Endodermal cell (in vitro differentiated cells): ENCODE data around the gene AMACR. TPM values are rescaled to one million over a fixed set of nuclear protein-coding genes. Genes with fewer than 3 reads are reported as not detected.
A peak's percentile ranks its signal among the peaks of the same experiment; 100 is the strongest.

Experiments used
- DNase-seq: peaks from one replicate; pipeline ENCODE4 v3.0.0-alpha.2; 2017
- H3K27ac ChIP-seq: 2 replicates; pipeline ENCODE4 v1.5.1; 2013; ENCODE audit warnings: mild to moderate bottlenecking, low read depth, low read length, moderate library complexity
- H3K27me3 ChIP-seq: 2 replicates; pipeline ENCODE4 v1.6.1; 2013; ENCODE audit warnings: mild to moderate bottlenecking, low read length, moderate library complexity; ENCODE audit not compliant: insufficient read depth, control insufficient read depth, poor library complexity, severe bottlenecking
- H3K36me3 ChIP-seq: 2 replicates; pipeline ENCODE4 v1.7.0; 2013; ENCODE audit warnings: mild to moderate bottlenecking, low read length, moderate library complexity; ENCODE audit not compliant: control insufficient read depth, insufficient read depth
- H3K4me1 ChIP-seq: one replicate; pipeline ENCODE4 v1.7.0; 2013; ENCODE audit warnings: low read length; ENCODE audit not compliant: control insufficient read depth, insufficient read depth
- H3K4me3 ChIP-seq: 2 replicates; pipeline ENCODE4 v1.5.1; 2013; ENCODE audit warnings: mild to moderate bottlenecking, low read length, moderate library complexity
- H3K9ac ChIP-seq: 2 replicates; pipeline ENCODE4 v1.6.1; 2013; ENCODE audit warnings: mild to moderate bottlenecking, low read length, moderate library complexity; ENCODE audit not compliant: poor library complexity, severe bottlenecking; ENCODE audit errors: extremely low read depth
- H3K9me3 ChIP-seq: 2 replicates; pipeline ENCODE4 v1.6.1; 2013; ENCODE audit warnings: mild to moderate bottlenecking, low read length, moderate library complexity; ENCODE audit not compliant: control insufficient read depth
- H3K27ac Mint-ChIP-seq: 2 replicates; pipeline ENCODE4 v1.8.0; 2020; ENCODE audit warnings: mixed read lengths
- H3K27me3 Mint-ChIP-seq: 2 replicates; pipeline ENCODE4 v1.8.0; 2021; ENCODE audit warnings: mild to moderate bottlenecking, mixed read lengths; ENCODE audit not compliant: insufficient read depth
- H3K36me3 Mint-ChIP-seq: 2 replicates; pipeline ENCODE4 v1.8.0; 2020; ENCODE audit warnings: low read depth, mixed read lengths
- H3K4me1 Mint-ChIP-seq: 2 replicates; pipeline ENCODE4 v1.8.0; 2020; ENCODE audit warnings: mixed read lengths
- H3K4me3 Mint-ChIP-seq: 2 replicates; pipeline ENCODE4 v1.8.0; 2020; ENCODE audit warnings: mild to moderate bottlenecking, moderate library complexity, mixed read lengths
- H3K9me3 Mint-ChIP-seq: 2 replicates; pipeline ENCODE4 v1.8.0; 2020; ENCODE audit warnings: mild to moderate bottlenecking, mixed read lengths
- WGBS, 2 experiments: methylation state at CpG; one replicate each; pipeline versions ENCODE4 v1.1.5 to v1.1.7; 2013; ENCODE audit warnings: missing lambda C conversion rate in 2 of 2, mixed read lengths in 1 of 2; ENCODE audit not compliant: insufficient coverage in 1 of 2, insufficient read length in 1 of 2; 5-methylcytosine and 5-hydroxymethylcytosine counted together
- total RNA-seq, 2 donors: library from RNA; stranded (reverse); fragmentation: NEBNext Ultra II Directional in 1 of 2; extraction: Animal tissue kit (Norgen Biotek cat#: 25700) in 1 of 2; gene quantifications; 2 replicates in 1 of 2; 3 replicates in 1 of 2; pipeline ENCODE4 v1.2.1, GENCODE V29; 2021
- TF ChIP-seq, protein P1 (sequence below): fragments of 200-600 bp; sonication (generic); conservative IDR thresholded peaks from 2 replicates; pipeline ENCODE4 v1.5.0; 2021; ENCODE audit warnings: antibody characterized with exemption, mild to moderate bottlenecking

The AMACR gene
- total RNA-seq, 2 donors from 2014 or later, result 12.4 to 16.8 TPM

DNA sequence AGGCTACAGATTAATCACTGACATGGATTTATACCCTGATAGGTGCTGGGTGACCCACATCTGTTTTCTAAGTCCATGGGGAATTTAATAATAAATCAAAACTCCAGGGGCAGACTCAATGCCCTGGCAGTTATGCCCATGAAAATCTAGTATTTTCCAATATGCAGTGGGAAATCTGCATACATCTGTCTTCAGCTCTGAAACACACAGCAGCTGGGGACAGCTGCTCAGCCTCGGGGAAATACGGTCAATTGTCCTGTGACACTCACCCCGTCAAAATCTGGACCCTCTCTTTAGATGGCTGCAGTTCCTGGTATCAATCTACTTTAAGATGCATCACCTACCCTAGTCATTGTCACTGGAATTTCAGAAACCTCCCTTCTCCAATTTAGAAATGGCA is 47.8 kb upstream of the AMACR start:
- no peak for DNase-seq
- Mint-ChIP-seq H3K9me3 (peaks cover 5% of the 10 kb centered on the region), H3K4me3 (no peak overlapping the region), H3K4me1 (peaks cover 8% of the 10 kb centered on the region), H3K27ac (no peak overlapping the region), H3K36me3 (peaks cover 34% of the 10 kb centered on the region), H3K27me3 (no peaks in the 10 kb centered on the region)
- TF ChIP-seq, protein P1, sequence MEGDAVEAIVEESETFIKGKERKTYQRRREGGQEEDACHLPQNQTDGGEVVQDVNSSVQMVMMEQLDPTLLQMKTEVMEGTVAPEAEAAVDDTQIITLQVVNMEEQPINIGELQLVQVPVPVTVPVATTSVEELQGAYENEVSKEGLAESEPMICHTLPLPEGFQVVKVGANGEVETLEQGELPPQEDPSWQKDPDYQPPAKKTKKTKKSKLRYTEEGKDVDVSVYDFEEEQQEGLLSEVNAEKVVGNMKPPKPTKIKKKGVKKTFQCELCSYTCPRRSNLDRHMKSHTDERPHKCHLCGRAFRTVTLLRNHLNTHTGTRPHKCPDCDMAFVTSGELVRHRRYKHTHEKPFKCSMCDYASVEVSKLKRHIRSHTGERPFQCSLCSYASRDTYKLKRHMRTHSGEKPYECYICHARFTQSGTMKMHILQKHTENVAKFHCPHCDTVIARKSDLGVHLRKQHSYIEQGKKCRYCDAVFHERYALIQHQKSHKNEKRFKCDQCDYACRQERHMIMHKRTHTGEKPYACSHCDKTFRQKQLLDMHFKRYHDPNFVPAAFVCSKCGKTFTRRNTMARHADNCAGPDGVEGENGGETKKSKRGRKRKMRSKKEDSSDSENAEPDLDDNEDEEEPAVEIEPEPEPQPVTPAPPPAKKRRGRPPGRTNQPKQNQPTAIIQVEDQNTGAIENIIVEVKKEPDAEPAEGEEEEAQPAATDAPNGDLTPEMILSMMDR, result no peak
- no peaks in the 10 kb centered on the region for H3K27me3 ChIP-seq
- no peak overlapping the region for H3K27ac ChIP-seq
- H3K36me3 ChIP-seq, result peaks cover 5% of the 10 kb centered on the region
- H3K9me3 ChIP-seq, result no peaks in the 10 kb centered on the region
- peaks cover 3% of the 10 kb centered on the region for H3K4me1 ChIP-seq
- 79 to 90% methylated on average over 3 of the region's 3 CpGs for WGBS, 2 experiments
- H3K9ac ChIP-seq, result no peak overlapping the region
- H3K4me3 ChIP-seq, result no peak overlapping the region

DNA sequence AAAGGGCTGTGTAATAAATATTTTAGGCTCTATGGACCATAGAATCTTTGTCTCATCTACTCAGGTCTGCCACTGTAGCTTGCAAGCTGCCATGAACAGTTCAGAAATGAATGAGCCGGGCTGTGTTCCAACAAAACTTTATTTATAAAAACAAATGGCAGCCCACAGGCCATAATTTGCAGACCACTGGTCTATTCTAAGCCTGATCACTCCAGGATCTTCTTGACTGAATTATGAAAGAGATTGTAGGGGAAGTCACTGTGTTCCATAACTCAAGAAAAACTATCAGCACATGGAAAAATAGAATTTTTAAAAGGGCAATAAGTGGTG is 46.5 kb upstream of the AMACR start:
- no peak overlapping the region for H3K4me3 ChIP-seq
- peaks cover 30% of the 10 kb centered on the region for H3K36me3 Mint-ChIP-seq
- H3K4me1 ChIP-seq, result peaks cover 6% of the 10 kb centered on the region
- H3K9me3 Mint-ChIP-seq, result no peaks in the 10 kb centered on the region
- WGBS, 2 experiments, result 86% methylated on average over 1 of the region's 1 CpG; no CpG with 5 or more reads in 1 of the 2 experiments
- no peak overlapping the region for H3K27ac Mint-ChIP-seq
- H3K9me3 ChIP-seq, result no peaks in the 10 kb centered on the region
- H3K4me3 Mint-ChIP-seq, result no peak overlapping the region
- TF ChIP-seq, protein P1, result no peak
- no peak overlapping the region for H3K9ac ChIP-seq
- peaks cover 16% of the 10 kb centered on the region for H3K4me1 Mint-ChIP-seq
- H3K27me3 Mint-ChIP-seq, result no peaks in the 10 kb centered on the region
- no peaks in the 10 kb centered on the region for H3K27me3 ChIP-seq
- no peak for DNase-seq
- H3K27ac ChIP-seq, result peak overlapping the region; percentile 67
- no peaks in the 10 kb centered on the region for H3K36me3 ChIP-seq

DNA sequence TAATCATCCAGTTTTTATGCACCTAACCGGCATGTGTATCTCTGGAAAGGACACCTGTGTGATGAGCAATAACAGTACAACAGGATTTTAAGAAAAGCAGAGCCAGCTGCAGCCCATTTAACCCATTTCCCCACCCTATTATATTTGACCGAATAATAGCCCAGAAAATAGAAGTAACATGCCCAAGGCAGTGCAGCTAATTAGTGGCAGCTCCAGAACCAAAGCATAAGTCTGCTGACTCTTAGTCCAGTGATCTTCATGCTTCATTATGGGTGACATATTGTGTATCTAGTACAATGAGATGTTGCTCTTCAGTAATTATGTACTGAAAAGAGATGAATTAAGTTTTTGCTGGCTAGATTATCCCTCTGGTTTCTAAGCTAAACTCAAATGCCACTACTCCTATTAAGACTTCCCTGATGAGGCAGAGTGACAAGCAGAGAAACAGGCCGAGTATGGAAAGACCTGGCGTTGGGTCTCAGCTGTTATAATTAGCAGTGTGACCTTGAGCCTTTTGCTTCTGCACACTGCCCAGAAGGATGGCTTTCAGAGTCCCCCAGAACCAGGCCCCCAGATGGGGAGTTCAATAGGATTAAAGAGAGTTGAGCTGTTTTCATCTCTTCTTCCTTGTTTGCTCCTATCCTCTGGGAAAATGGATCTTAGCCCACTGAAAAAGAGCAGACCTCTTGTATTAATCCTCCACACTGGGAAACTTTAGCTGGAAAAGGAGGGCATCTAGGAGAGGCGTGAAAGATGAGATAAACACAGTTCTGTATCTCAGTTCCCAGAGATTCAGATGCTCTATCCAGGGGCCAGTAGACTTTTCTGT is 45.9 kb upstream of the AMACR start:
- no peaks in the 10 kb centered on the region for H3K36me3 ChIP-seq
- Mint-ChIP-seq H3K4me3 (no peak overlapping the region), H3K27ac (no peak overlapping the region), H3K9me3 (no peaks in the 10 kb centered on the region), H3K27me3 (no peaks in the 10 kb centered on the region), H3K4me1 (peaks cover 16% of the 10 kb centered on the region), H3K36me3 (peaks cover 26% of the 10 kb centered on the region)
- H3K9ac ChIP-seq, result no peak overlapping the region
- no peak for DNase-seq
- peak overlapping the region; percentile 67 for H3K27ac ChIP-seq
- H3K4me1 ChIP-seq, result peaks cover 9% of the 10 kb centered on the region
- TF ChIP-seq, protein P1, result no peak
- WGBS, 2 experiments, result 96 to 100% methylated on average over 4 to 5 of the region's 5 CpGs
- no peak overlapping the region for H3K4me3 ChIP-seq
- H3K9me3 ChIP-seq, result no peaks in the 10 kb centered on the region
- no peaks in the 10 kb centered on the region for H3K27me3 ChIP-seq
